Right atrium auricular region (tissue), 2 donors: ENCODE results near the gene CTLA4. TPM values are rescaled to one million over a fixed set of nuclear protein-coding genes. Genes with fewer than 3 reads are reported as not detected.

Source experiments
- DNase-seq: peaks from one replicate; pipeline ENCODE4 v3.0.0-alpha.2; 2019; ENCODE audit warnings: low spot score
- H3K27ac ChIP-seq, 2 donors: fragments of 200-600 bp; sonication (generic); 1 replicate in 1 of 2; 2 replicates in 1 of 2; pipeline ENCODE4 v1.5.1; 2016 to 2019
- H3K27me3 ChIP-seq, 2 donors: fragments of 200-600 bp; sonication (generic); one replicate each; pipeline versions ENCODE4 v1.5.1 to v1.6.0; 2017 to 2019
- H3K36me3 ChIP-seq: fragments of 200-600 bp; sonication (generic); one replicate; pipeline ENCODE4 v1.5.1; 2016
- H3K4me1 ChIP-seq, 2 donors: fragments of 200-600 bp; sonication (generic); one replicate each; pipeline versions ENCODE4 v1.5.1 to v1.6.0; 2017 to 2019
- H3K4me3 ChIP-seq, 2 donors: fragments of 200-600 bp; sonication (generic); 1 replicate in 1 of 2; 2 replicates in 1 of 2; pipeline ENCODE4 v1.5.1; 2017 to 2019; ENCODE audit warnings: mild to moderate bottlenecking in 1 of 2, moderate library complexity in 1 of 2
- H3K9me3 ChIP-seq, 2 donors: fragments of 200-600 bp; sonication (generic); one replicate each; pipeline ENCODE4 v1.5.1; 2019
- total RNA-seq, 2 donors: library from RNA; depleted of rRNA; stranded (reverse); fragments of >200 nt; gene quantifications; one replicate each; pipeline ENCODE4 v1.1.0, GENCODE V29; 2016
- TF ChIP-seq, protein P1 (sequence below), 2 donors: fragments of 200-600 bp; sonication (generic); IDR thresholded peaks; one replicate each; pipeline ENCODE4 v1.5.1; 2019; ENCODE audit warnings: antibody characterized with exemption in 2 of 2

CTLA4 gene
- under 1 TPM in 1 of 2 donors, not detected in 1; 0.35 TPM for total RNA-seq

DNA sequence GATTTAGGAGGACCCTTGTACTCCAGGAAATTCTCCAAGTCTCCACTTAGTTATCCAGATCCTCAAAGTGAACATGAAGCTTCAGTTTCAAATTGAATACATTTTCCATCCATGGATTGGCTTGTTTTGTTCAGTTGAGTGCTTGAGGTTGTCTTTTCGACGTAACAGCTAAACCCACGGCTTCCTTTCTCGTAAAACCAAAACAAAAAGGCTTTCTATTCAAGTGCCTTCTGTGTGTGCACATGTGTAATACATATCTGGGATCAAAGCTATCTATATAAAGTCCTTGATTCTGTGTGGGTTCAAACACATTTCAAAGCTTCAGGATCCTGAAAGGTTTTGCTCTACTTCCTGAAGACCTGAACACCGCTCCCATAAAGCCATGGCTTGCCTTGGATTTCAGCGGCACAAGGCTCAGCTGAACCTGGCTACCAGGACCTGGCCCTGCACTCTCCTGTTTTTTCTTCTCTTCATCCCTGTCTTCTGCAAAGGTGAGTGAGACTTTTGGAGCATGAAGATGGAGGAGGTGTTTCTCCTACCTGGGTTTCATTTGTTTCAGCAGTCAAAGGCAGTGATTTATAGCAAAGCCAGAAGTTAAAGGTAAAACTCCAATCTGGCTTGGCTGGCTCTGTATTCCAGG lies at the start of gene CTLA4:
Gene CTLA4 (plus strand): TSS at position 211 of the 640 bp plus-strand sequence. CDS start 172 bp downstream, at position 383.
- H3K27me3 ChIP-seq: no peaks in the 10 kb centered on the region
- DNase-seq: no peak
- no peaks in the 10 kb centered on the region for H3K4me1 ChIP-seq
- H3K27ac ChIP-seq: no peak within 1 kb of the TSS
- H3K9me3 ChIP-seq: peaks cover 0 to 10% of the 10 kb centered on the region in 2 donors
- TF ChIP-seq, protein P1, sequence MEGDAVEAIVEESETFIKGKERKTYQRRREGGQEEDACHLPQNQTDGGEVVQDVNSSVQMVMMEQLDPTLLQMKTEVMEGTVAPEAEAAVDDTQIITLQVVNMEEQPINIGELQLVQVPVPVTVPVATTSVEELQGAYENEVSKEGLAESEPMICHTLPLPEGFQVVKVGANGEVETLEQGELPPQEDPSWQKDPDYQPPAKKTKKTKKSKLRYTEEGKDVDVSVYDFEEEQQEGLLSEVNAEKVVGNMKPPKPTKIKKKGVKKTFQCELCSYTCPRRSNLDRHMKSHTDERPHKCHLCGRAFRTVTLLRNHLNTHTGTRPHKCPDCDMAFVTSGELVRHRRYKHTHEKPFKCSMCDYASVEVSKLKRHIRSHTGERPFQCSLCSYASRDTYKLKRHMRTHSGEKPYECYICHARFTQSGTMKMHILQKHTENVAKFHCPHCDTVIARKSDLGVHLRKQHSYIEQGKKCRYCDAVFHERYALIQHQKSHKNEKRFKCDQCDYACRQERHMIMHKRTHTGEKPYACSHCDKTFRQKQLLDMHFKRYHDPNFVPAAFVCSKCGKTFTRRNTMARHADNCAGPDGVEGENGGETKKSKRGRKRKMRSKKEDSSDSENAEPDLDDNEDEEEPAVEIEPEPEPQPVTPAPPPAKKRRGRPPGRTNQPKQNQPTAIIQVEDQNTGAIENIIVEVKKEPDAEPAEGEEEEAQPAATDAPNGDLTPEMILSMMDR (IDR thresholded peaks at IDR 0.05): no peak
- H3K4me3 ChIP-seq: no peak within 1 kb of the TSS
- H3K36me3 ChIP-seq: no peaks in the 10 kb centered on the region

DNA sequence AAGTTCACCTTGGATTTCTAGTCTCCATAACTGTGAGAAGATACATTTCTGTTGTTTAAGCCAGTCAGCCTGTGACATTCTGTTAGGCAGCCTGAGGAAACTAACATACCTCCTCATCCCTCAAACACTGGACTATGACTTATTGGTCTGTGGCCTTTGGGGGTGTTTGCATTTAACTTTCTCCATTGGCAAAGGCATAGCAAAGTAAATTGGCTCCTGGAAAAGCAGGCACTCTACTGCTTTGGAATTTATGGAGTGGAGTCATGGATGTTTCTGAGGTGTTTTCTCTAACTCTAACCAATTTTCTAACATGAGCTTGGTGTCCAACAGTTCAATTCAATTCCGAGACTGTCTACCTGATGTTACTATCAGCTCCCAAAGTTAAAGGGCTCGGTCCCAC lies 48.9 kb upstream of the CTLA4 start:
- H3K9me3 ChIP-seq: no peaks in the 10 kb centered on the region
- H3K27ac ChIP-seq: no peak overlapping the region
- peaks cover 0 to 15% of the 10 kb centered on the region in 2 donors for H3K4me1 ChIP-seq
- H3K4me3 ChIP-seq: no peak overlapping the region
- no peaks in the 10 kb centered on the region for H3K27me3 ChIP-seq
- no peaks in the 10 kb centered on the region for H3K36me3 ChIP-seq
- DNase-seq: no peak
- TF ChIP-seq, protein P1 (IDR thresholded peaks at IDR 0.05): no peak

DNA sequence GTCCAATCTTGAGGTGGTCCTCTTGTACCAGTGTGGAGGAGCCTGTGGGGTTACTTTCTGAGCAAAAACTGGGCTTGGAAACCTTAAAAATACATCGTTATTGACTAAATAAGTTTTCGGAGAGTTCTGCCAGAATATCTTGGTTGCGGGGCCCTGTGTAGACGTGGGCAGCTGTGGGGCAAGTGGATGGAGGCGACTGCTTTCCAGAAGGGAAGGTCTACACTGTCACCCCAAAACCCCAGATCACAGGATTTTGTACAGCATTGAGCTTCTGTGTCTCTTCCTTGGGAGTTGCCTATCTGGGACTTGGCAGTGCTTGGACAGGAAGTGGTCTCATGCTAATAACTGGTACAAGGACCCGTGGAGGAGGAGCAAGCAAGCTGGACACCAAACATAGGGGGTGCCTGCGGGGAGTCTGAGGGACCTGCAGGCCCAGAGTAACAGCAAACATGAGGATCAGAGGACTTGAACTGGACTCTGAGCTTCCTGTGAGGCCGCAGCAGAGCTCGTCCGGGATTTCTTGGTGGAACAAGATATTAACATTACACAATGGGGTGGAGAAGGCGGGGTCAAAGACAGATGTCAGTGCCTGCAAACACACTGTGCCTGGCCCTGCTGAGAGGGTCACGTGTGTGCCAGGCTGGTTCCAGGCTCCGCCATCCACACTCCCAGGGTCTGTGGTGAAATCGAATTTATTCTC lies 48.0 kb upstream of the CTLA4 start:
- Histone ChIP-seq H3K27me3 (no peaks in the 10 kb centered on the region), H3K4me1 (peaks cover 0 to 13% of the 10 kb centered on the region in 2 donors), H3K27ac (no peak overlapping the region), H3K9me3 (no peaks in the 10 kb centered on the region), H3K36me3 (no peaks in the 10 kb centered on the region), H3K4me3 (no peak overlapping the region)
- no peak for DNase-seq
- TF ChIP-seq, protein P1 (IDR thresholded peaks at IDR 0.05): no peak

DNA sequence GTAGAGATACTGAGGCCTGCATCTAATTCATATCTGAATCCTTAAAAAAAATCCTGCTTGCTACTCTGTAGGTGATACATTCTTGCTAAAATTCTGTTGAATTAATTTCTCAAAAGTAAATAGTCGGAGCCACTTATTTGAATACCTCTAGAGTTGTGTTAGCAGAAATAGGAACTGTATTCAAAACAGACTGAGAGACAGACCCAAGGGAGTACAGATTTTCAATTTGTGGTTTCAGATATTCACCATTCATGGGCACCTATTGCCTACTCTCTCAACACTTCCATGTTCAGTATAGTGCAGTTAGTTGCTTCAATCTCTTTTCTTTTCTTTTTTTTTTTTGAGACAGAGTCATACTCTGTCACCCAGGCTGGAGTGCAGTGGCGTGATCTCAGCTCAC lies 46.6 kb upstream of the CTLA4 start:
- H3K9me3 ChIP-seq: no peaks in the 10 kb centered on the region
- H3K36me3 ChIP-seq: no peaks in the 10 kb centered on the region
- TF ChIP-seq, protein P1 (IDR thresholded peaks at IDR 0.05): no peak
- H3K4me3 ChIP-seq: no peak overlapping the region
- DNase-seq: no peak
- H3K27ac ChIP-seq: no peak overlapping the region
- H3K27me3 ChIP-seq: no peaks in the 10 kb centered on the region
- no peaks in the 10 kb centered on the region for H3K4me1 ChIP-seq

DNA sequence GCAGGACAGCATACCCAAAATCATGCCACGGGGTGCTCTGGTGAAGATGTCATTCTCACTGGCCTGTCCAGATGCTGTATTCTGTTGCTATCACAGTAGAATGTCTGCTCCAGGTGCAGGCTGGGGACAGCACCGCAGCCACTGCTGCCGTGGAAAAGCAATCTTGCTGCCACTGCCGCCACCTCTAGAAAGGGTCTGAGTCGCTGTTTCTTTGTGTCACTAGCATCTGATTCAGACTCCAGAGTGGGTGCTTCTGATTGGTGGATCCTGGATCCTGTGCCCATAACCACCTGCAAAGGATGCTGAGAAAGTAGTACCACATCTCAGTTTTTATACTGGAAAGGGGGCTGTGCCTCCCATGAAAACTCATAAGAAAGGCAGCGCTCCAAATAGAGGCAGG lies 45.3 kb upstream of the CTLA4 start:
- H3K27me3 ChIP-seq: no peaks in the 10 kb centered on the region
- no peaks in the 10 kb centered on the region for H3K4me1 ChIP-seq
- DNase-seq: no peak

More for the DNA sequence above, 45.3 kb upstream of the CTLA4 start:
- TF ChIP-seq, protein P1 (IDR thresholded peaks at IDR 0.05): no peak
- Histone ChIP-seq H3K4me3 (no peak overlapping the region), H3K27ac (no peak overlapping the region), H3K36me3 (no peaks in the 10 kb centered on the region), H3K9me3 (no peaks in the 10 kb centered on the region)
